Body of pancreas (tissue), 4 donors: ENCODE measurements around the gene YIPF5.

Source experiments
- POLR2A ChIP-seq, 3 donors: fragments of 450-650 bp; IDR thresholded peaks; one replicate each; pipeline ENCODE4 v1.6.1; 2016; ENCODE audit warnings: antibody characterized with exemption in 3 of 3, mild to moderate bottlenecking in 2 of 3
- TF ChIP-seq, protein P1 (sequence below), 7 experiments: fragments of 450-650 bp in 4 of 7; fragments of 200-600 bp in 3 of 7; sonication (generic) in 3 of 7; IDR thresholded peaks; one replicate each; pipeline ENCODE4 v1.5.1; 2016 to 2019; ENCODE audit warnings: antibody characterized with exemption in 7 of 7

DNA sequence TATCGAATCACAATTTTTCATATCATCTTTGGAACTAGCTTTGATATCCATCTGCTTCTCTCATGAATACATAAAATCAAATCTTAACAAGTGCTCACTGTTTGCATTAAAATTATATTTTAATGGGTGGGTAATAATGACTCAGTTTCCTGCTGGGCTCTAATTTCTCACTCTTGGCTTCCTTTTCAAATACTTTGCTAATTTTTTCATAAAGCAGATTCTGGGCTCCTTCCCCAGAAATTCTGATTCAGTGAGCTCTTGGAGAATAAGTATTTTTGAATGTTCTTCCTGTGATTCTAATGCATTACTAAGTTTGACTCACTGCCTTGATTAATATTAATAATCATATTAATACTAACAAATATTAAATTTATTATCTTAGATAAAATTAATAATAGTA, 48.9 kb downstream of the YIPF5 start:
- TF ChIP-seq, protein P1, sequence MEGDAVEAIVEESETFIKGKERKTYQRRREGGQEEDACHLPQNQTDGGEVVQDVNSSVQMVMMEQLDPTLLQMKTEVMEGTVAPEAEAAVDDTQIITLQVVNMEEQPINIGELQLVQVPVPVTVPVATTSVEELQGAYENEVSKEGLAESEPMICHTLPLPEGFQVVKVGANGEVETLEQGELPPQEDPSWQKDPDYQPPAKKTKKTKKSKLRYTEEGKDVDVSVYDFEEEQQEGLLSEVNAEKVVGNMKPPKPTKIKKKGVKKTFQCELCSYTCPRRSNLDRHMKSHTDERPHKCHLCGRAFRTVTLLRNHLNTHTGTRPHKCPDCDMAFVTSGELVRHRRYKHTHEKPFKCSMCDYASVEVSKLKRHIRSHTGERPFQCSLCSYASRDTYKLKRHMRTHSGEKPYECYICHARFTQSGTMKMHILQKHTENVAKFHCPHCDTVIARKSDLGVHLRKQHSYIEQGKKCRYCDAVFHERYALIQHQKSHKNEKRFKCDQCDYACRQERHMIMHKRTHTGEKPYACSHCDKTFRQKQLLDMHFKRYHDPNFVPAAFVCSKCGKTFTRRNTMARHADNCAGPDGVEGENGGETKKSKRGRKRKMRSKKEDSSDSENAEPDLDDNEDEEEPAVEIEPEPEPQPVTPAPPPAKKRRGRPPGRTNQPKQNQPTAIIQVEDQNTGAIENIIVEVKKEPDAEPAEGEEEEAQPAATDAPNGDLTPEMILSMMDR (IDR thresholded peaks at IDR 0.05) = no peak
- no peak for TF ChIP-seq POLR2A (IDR thresholded peaks at IDR 0.05)
